Skeletal muscle tissue (tissue), 4 donors: ENCODE data around the gene POLD2. TPM values are rescaled to one million over a fixed set of nuclear protein-coding genes. Genes with fewer than 3 reads are reported as not detected.

Experiments used
- H3K27ac ChIP-seq: one replicate; pipeline ENCODE4 v1.7.0; 2013; ENCODE audit warnings: mild to moderate bottlenecking, low read depth, low read length, inconsistent platforms
- H3K27me3 ChIP-seq, 3 donors: one replicate each; pipeline ENCODE4 v1.7.0; 2013; ENCODE audit warnings: low read length in 3 of 3; ENCODE audit not compliant: control insufficient read depth in 3 of 3, insufficient read depth in 3 of 3
- H3K36me3 ChIP-seq, 3 donors: one replicate each; pipeline ENCODE4 v1.7.0; 2013; ENCODE audit warnings: low read length in 3 of 3; ENCODE audit not compliant: control insufficient read depth in 3 of 3, insufficient read depth in 3 of 3
- H3K4me1 ChIP-seq, 3 donors: one replicate each; pipeline ENCODE4 v1.7.0; 2013; ENCODE audit warnings: low read length in 3 of 3, mild to moderate bottlenecking in 3 of 3; ENCODE audit not compliant: control insufficient read depth in 3 of 3, insufficient read depth in 3 of 3
- H3K4me3 ChIP-seq, 3 donors: one replicate each; pipeline ENCODE4 v1.7.0; 2013; ENCODE audit warnings: low read length in 3 of 3
- H3K9ac ChIP-seq, 3 donors: one replicate each; pipeline ENCODE4 v1.7.0; 2013; ENCODE audit warnings: low read length in 3 of 3, mild to moderate bottlenecking in 3 of 3, moderate library complexity in 2 of 3, low read depth in 1 of 3
- H3K9me3 ChIP-seq, 3 donors: one replicate each; pipeline ENCODE4 v1.7.0; 2013; ENCODE audit warnings: low read length in 3 of 3; ENCODE audit not compliant: control insufficient read depth in 3 of 3
- total RNA-seq: library from RNA; depleted of rRNA; stranded (reverse); fragments of >200 nt; gene quantifications from one replicate; pipeline ENCODE4 v1.2.3, GENCODE V29; 2014
- donor health status: Osteomylitis.

POLD2 gene
- total RNA-seq, 1 donor from 2014 or later: 64.7 TPM

GRCh38 chr7:44114586-44115310, 8.6 kb downstream of the POLD2 start:
- H3K4me3 ChIP-seq: no peak overlapping the region
- H3K4me1 ChIP-seq: peaks cover 19 to 40% (median 28%) of the 10 kb centered on the region in 3 donors
- H3K9ac ChIP-seq: peak overlapping the region in 1 of 3 donors; percentile 25
- H3K9me3 ChIP-seq: no peaks in the 10 kb centered on the region
- H3K27ac ChIP-seq: no peak overlapping the region
- H3K36me3 ChIP-seq: peaks cover 25 to 31% (median 30%) of the 10 kb centered on the region in 3 donors
- H3K27me3 ChIP-seq: peaks cover 0 to 11% (median 3%) of the 10 kb centered on the region in 3 donors

GRCh38 chr7:44113764-44114354, 9.5 kb downstream of the POLD2 start:
- peaks cover 14 to 31% (median 20%) of the 10 kb centered on the region in 3 donors for H3K4me1 ChIP-seq

GRCh38 chr7:44112997-44113763, 10.2 kb downstream of the POLD2 start:
- Histone ChIP-seq H3K36me3 (peaks cover 20 to 25% (median 24%) of the 10 kb centered on the region in 3 donors), H3K27ac (no peak overlapping the region), H3K27me3 (peaks cover 0 to 11% (median 3%) of the 10 kb centered on the region in 3 donors), H3K9ac (no peak overlapping the region), H3K9me3 (no peaks in the 10 kb centered on the region), H3K4me1 (peaks cover 14 to 31% (median 20%) of the 10 kb centered on the region in 3 donors), H3K4me3 (no peak overlapping the region)

More at GRCh38 chr7:44113764-44114354, 9.5 kb downstream of the POLD2 start:
- H3K9ac ChIP-seq: no peak overlapping the region
- no peaks in the 10 kb centered on the region for H3K9me3 ChIP-seq
- H3K4me3 ChIP-seq: no peak overlapping the region
- H3K27me3 ChIP-seq: peaks cover 0 to 11% (median 3%) of the 10 kb centered on the region in 3 donors
- no peak overlapping the region for H3K27ac ChIP-seq
- peaks cover 20 to 25% (median 25%) of the 10 kb centered on the region in 3 donors for H3K36me3 ChIP-seq

- Histone ChIP-seq H3K27me3 (peaks cover 0 to 11% (median 3%) of the 10 kb centered on the region in 3 donors), H3K9ac (peak overlapping the region in 1 of 3 donors; percentile 16), H3K4me3 (no peak overlapping the region), H3K4me1 (peaks cover 14 to 31% (median 20%) of the 10 kb centered on the region in 3 donors), H3K36me3 (peaks cover 15 to 21% (median 20%) of the 10 kb centered on the region in 3 donors), H3K27ac (no peak overlapping the region), H3K9me3 (no peaks in the 10 kb centered on the region)
Measured at GRCh38 chr7:44112231-44112996, 10.9 kb downstream of the POLD2 start.

- Histone ChIP-seq H3K4me1 (peaks cover 14 to 31% (median 20%) of the 10 kb centered on the region in 3 donors), H3K27ac (no peak overlapping the region), H3K9ac (no peak overlapping the region), H3K9me3 (no peaks in the 10 kb centered on the region), H3K4me3 (no peak overlapping the region), H3K27me3 (peaks cover 0 to 11% (median 3%) of the 10 kb centered on the region in 3 donors), H3K36me3 (peaks cover 9 to 14% (median 14%) of the 10 kb centered on the region in 3 donors)
Measured at GRCh38 chr7:44111761-44112160, 11.6 kb downstream of the POLD2 start.

- H3K27me3 ChIP-seq: peaks cover 0 to 15% (median 3%) of the 10 kb centered on the region in 3 donors
- H3K4me3 ChIP-seq: no peak overlapping the region
- H3K9ac ChIP-seq: no peak overlapping the region
- no peak overlapping the region for H3K27ac ChIP-seq
- peaks cover 3 to 14% (median 8%) of the 10 kb centered on the region in 3 donors for H3K36me3 ChIP-seq
- H3K4me1 ChIP-seq: peaks cover 14 to 35% (median 21%) of the 10 kb centered on the region in 3 donors
- H3K9me3 ChIP-seq: no peaks in the 10 kb centered on the region
Measured at GRCh38 chr7:44110719-44111635, 12.4 kb downstream of the POLD2 start.

- Histone ChIP-seq H3K4me1 (peaks cover 16 to 36% (median 24%) of the 10 kb centered on the region in 3 donors), H3K36me3 (peaks cover 3 to 7% (median 6%) of the 10 kb centered on the region in 3 donors), H3K4me3 (no peak overlapping the region), H3K9ac (no peak overlapping the region), H3K9me3 (no peaks in the 10 kb centered on the region), H3K27ac (no peak overlapping the region), H3K27me3 (peaks cover 7 to 24% (median 8%) of the 10 kb centered on the region in 3 donors)
Measured at GRCh38 chr7:44109991-44110390, 13.4 kb downstream of the POLD2 start.

GRCh38 chr7:44108768-44109750, 14.3 kb downstream of the POLD2 start:
- peak overlapping the region in 1 of 3 donors; percentile 40 for H3K9ac ChIP-seq
- H3K4me3 ChIP-seq: no peak overlapping the region
- peaks cover 7 to 27% (median 17%) of the 10 kb centered on the region in 3 donors for H3K4me1 ChIP-seq
- no peaks in the 10 kb centered on the region for H3K9me3 ChIP-seq
- no peak overlapping the region for H3K27ac ChIP-seq
- H3K36me3 ChIP-seq: peaks cover 3 to 7% (median 6%) of the 10 kb centered on the region in 3 donors
- H3K27me3 ChIP-seq: peaks cover 9 to 26% (median 10%) of the 10 kb centered on the region in 3 donors
